Stimulated activated naive CD4-positive, alpha-beta T cell treated with Interleukin-2 at 50 U/mL for 16 hours (primary cell): Measurements from ENCODE around the gene ENTREP1.
"Not testable (repeated sequence)": the region's sequence is repeated elsewhere in the genome, so short reads cannot be mapped to it uniquely, and the experiment has no call there.

ENCODE experiments used
- DNase-seq: peaks from one replicate; lab custom pipeline; 2025; lab: John Stamatoyannopoulos, UW

The ENTREP1 gene

GRCh38 chr9:69324549-69325401 is at the start of gene ENTREP1:
Gene ENTREP1, plus strand, starts transcription at chr9:69325215. Its CDS starts 95 bp downstream, at chr9:69325310.
- DNase-seq, result no peak

- DNase-seq, result no peak
Observed at GRCh38 chr9:69276775-69277174, 48.2 kb upstream of the ENTREP1 start.

GRCh38 chr9:69279084-69279731 is 45.8 kb upstream of the ENTREP1 start:
- no peak for DNase-seq

- no peak for DNase-seq
Observed at GRCh38 chr9:69279733-69280132, 45.3 kb upstream of the ENTREP1 start.

- no peak for DNase-seq
Observed at GRCh38 chr9:69283003-69283402, 42.0 kb upstream of the ENTREP1 start.

- no peak for DNase-seq
Observed at GRCh38 chr9:69292078-69292477, 32.9 kb upstream of the ENTREP1 start.

- no peak for DNase-seq
Observed at GRCh38 chr9:69293156-69293555, 31.9 kb upstream of the ENTREP1 start.

GRCh38 chr9:69295872-69296552 is 29.0 kb upstream of the ENTREP1 start:
- DNase-seq, result no peak

GRCh38 chr9:69297300-69297980 is 27.6 kb upstream of the ENTREP1 start:
- DNase-seq, result no peak

- no peak for DNase-seq
Observed at GRCh38 chr9:69299315-69299714, 25.7 kb upstream of the ENTREP1 start.

GRCh38 chr9:69299826-69300225 is 25.2 kb upstream of the ENTREP1 start:
- DNase-seq, result no peak

- no peak for DNase-seq
Observed at GRCh38 chr9:69303331-69303730, 21.7 kb upstream of the ENTREP1 start.

- not testable (repeated sequence) for DNase-seq
Observed at GRCh38 chr9:69306895-69307445, 18.0 kb upstream of the ENTREP1 start.

GRCh38 chr9:69307446-69308205 is 17.4 kb upstream of the ENTREP1 start:
- DNase-seq, result no peak

GRCh38 chr9:69308206-69308931 is 16.6 kb upstream of the ENTREP1 start:
- DNase-seq, result no peak

GRCh38 chr9:69313175-69313574 is 11.8 kb upstream of the ENTREP1 start:
- no peak for DNase-seq

GRCh38 chr9:69314547-69314946 is 10.5 kb upstream of the ENTREP1 start:
- no peak for DNase-seq

- DNase-seq, result no peak
Observed at GRCh38 chr9:69317081-69317480, 7.9 kb upstream of the ENTREP1 start.

GRCh38 chr9:69317894-69318293 is 7.1 kb upstream of the ENTREP1 start:
- DNase-seq, result no peak

- no peak for DNase-seq
Observed at GRCh38 chr9:69319324-69320025, 5.5 kb upstream of the ENTREP1 start.
